ENCODE data around the gene KCTD4. TPM values are rescaled to one million over a fixed set of nuclear protein-coding genes. Genes with fewer than 3 reads are reported as not detected.

KCTD4 gene
- total and polyA plus RNA-seq, 2 donors (not counting 3 experiments of a cell fraction or from before 2014, with no cell fraction given): not detected

GRCh38 chr13:45219938-45220375 is 19.1 kb upstream of the KCTD4 start:
- intact Hi-C loops (cut with micrococcal nuclease): no loop called here
- DNase-seq (ENCODE audit: low read depth, low spot score) (peak; percentile 86), FAIRE-seq (peak; percentile 83)
- ChIA-PET POLR2A (no interaction called here), CTCF (interaction anchor here (0.8 to 1.8 kb wide), 7 partner anchors 12 to 173 kb away, joined by 3 to 11 read pairs (median 3); partner anchors contain the start of gene KCTD4)
- H3K4me1 ChIP-seq (ENCODE audit: control insufficient read depth, extremely low read depth, insufficient read depth, low read length): peaks cover 18% of the 10 kb centered on the region
- H3K9ac ChIP-seq (replicated peaks; ENCODE audit: extremely low read depth, insufficient read depth, low read length): no peak overlapping the region
- no peaks in the 10 kb centered on the region for H3K27me3 ChIP-seq (ENCODE audit: control insufficient read depth in 2 of 2, insufficient read depth in 2 of 2, low read length in 2 of 2)
- dilution Hi-C loops (cut with MboI; ENCODE audit: extremely low pct_ligation_motif_present, low sequenced_read_pairs): no loop called here
- BruUV-seq (replicated peaks): no TSS peak
- H3K36me3 ChIP-seq (ENCODE audit: control insufficient read depth in 2 of 2, extremely low read depth in 1 of 2, insufficient read depth in 2 of 2, low read length in 2 of 2): no peaks in the 10 kb centered on the region
- TF ChIP-seq GATA2 (IDR thresholded peaks at IDR 0.05; ENCODE audit: insufficient read depth, insufficient read length, low read depth, low read length) (no peak), FOS (IDR thresholded peaks at IDR 0.05; ENCODE audit: borderline replicate concordance, insufficient read depth, low read length) (peak; percentile 71), JUN (IDR thresholded peaks at IDR 0.05; ENCODE audit: borderline replicate concordance, insufficient read depth, insufficient read length, low read depth) (peak; percentile 78)
- H3K9me1 ChIP-seq (replicated peaks; ENCODE audit: control insufficient read depth, extremely low read depth, insufficient read depth, low read length): no peaks in the 10 kb centered on the region
- peak overlapping the region; percentile 28 for H3K27ac ChIP-seq (ENCODE audit: insufficient read depth, low read depth, low read length)
- peaks cover 1% of the 10 kb centered on the region for H3K79me2 ChIP-seq (ENCODE audit: control insufficient read depth, insufficient read depth, low read length)
- H3K4me2 ChIP-seq (ENCODE audit: insufficient read depth, low read length): peak overlapping the region; percentile 84
- no peaks in the 10 kb centered on the region for H3K9me3 ChIP-seq (replicated peaks; ENCODE audit: control insufficient read depth, insufficient read depth, low read length)
- H4K20me1 ChIP-seq (replicated peaks; ENCODE audit: control insufficient read depth, extremely low read depth, insufficient read depth, low read length): no peaks in the 10 kb centered on the region
- H3K4me3 ChIP-seq (replicated peaks in 1 of 3; ENCODE audit: insufficient read depth in 1 of 3, low read depth in 1 of 3, low read length in 3 of 3): no peak overlapping the region
- peak overlapping the region; percentile 9 for H2AFZ ChIP-seq (ENCODE audit: low read depth, low read length)

GRCh38 chr13:45219123-45219891 is 18.5 kb upstream of the KCTD4 start:
- Histone ChIP-seq H3K4me3 (replicated peaks in 1 of 3; ENCODE audit: insufficient read depth in 1 of 3, low read depth in 1 of 3, low read length in 3 of 3) (no peak overlapping the region), H3K9ac (replicated peaks; ENCODE audit: extremely low read depth, insufficient read depth, low read length) (no peak overlapping the region), H3K27me3 (ENCODE audit: control insufficient read depth in 2 of 2, insufficient read depth in 2 of 2, low read length in 2 of 2) (no peaks in the 10 kb centered on the region), H4K20me1 (replicated peaks; ENCODE audit: control insufficient read depth, extremely low read depth, insufficient read depth, low read length) (no peaks in the 10 kb centered on the region), H3K36me3 (ENCODE audit: control insufficient read depth in 2 of 2, extremely low read depth in 1 of 2, insufficient read depth in 2 of 2, low read length in 2 of 2) (no peaks in the 10 kb centered on the region), H3K4me2 (ENCODE audit: insufficient read depth, low read length) (peak overlapping the region; percentile 84), H3K9me1 (replicated peaks; ENCODE audit: control insufficient read depth, extremely low read depth, insufficient read depth, low read length) (no peaks in the 10 kb centered on the region), H3K9me3 (replicated peaks; ENCODE audit: control insufficient read depth, insufficient read depth, low read length) (no peaks in the 10 kb centered on the region), H3K4me1 (ENCODE audit: control insufficient read depth, extremely low read depth, insufficient read depth, low read length) (peaks cover 18% of the 10 kb centered on the region), H3K79me2 (ENCODE audit: control insufficient read depth, insufficient read depth, low read length) (peaks cover 1% of the 10 kb centered on the region), H3K27ac (ENCODE audit: insufficient read depth, low read depth, low read length) (peak overlapping the region; percentile 28), H2AFZ (ENCODE audit: low read depth, low read length) (no peak overlapping the region)
- ChIA-PET POLR2A (no interaction called here), CTCF (interaction anchor here (0.6 to 1.8 kb wide), 10 partner anchors 12 to 173 kb away, joined by 3 to 11 read pairs (median 3); partner anchors contain the start of gene KCTD4)
- FAIRE-seq: no peak
- no TSS peak for BruUV-seq (replicated peaks)
- dilution Hi-C loops (cut with MboI; ENCODE audit: extremely low pct_ligation_motif_present, low sequenced_read_pairs) (no loop called here), intact Hi-C loops (cut with micrococcal nuclease) (no loop called here)
- DNase-seq (ENCODE audit: low read depth, low spot score): peak; percentile 29
- TF ChIP-seq JUN (IDR thresholded peaks at IDR 0.05; ENCODE audit: borderline replicate concordance, insufficient read depth, insufficient read length, low read depth) (no peak), EZH2 (IDR thresholded peaks at IDR 0.05; ENCODE audit: borderline replicate concordance, low read depth, low read length, severe bottlenecking) (no peak), GATA2 (IDR thresholded peaks at IDR 0.05; ENCODE audit: insufficient read depth, insufficient read length, low read depth, low read length) (no peak), POLR2A (IDR thresholded peaks at IDR 0.05; ENCODE audit: low read depth, low read length) (no peak), MYC (IDR thresholded peaks at IDR 0.05; ENCODE audit: low read depth, low read length) (no peak), CTCF (IDR thresholded peaks at IDR 0.05; ENCODE audit: extremely low read depth in 1 of 2, insufficient read depth in 1 of 2, low read depth in 1 of 2, low read length in 2 of 2) (no peak), MAX (IDR thresholded peaks at IDR 0.05; ENCODE audit: insufficient read depth, insufficient read length) (no peak), POLR2AphosphoS5 (IDR thresholded peaks at IDR 0.05; ENCODE audit: insufficient read depth, low read depth, low read length) (no peak), FOS (IDR thresholded peaks at IDR 0.05; ENCODE audit: borderline replicate concordance, insufficient read depth, low read length) (no peak)
